GM12873 (cell line): ENCODE results near the gene TF.

Source experiments
- CTCF ChIP-seq: IDR thresholded peaks from 2 replicates; pipeline ENCODE4 v1.5.1; 2012; ENCODE audit warnings: low read depth, mild to moderate bottlenecking, moderate library complexity, low read length, control low read depth; ENCODE audit not compliant: insufficient read depth; ENCODE audit errors: missing control alignments

TF gene

GRCh38 chr3:133733226-133733625 lies 13.0 kb upstream of the TF start:
- TF ChIP-seq CTCF = no peak

- TF ChIP-seq CTCF = no peak
Measured at GRCh38 chr3:133734305-133734704, 11.9 kb upstream of the TF start.

GRCh38 chr3:133742351-133743091 lies 3.7 kb upstream of the TF start:
- no peak for TF ChIP-seq CTCF

- TF ChIP-seq CTCF = no peak
Measured at GRCh38 chr3:133744241-133744640, 2.0 kb upstream of the TF start.

- TF ChIP-seq CTCF = no peak
Measured at GRCh38 chr3:133745108-133745507, 1.1 kb upstream of the TF start.

- no peak for TF ChIP-seq CTCF
Measured at GRCh38 chr3:133746712-133747066, 496 bp downstream of the TF start.

GRCh38 chr3:133747373-133747772 lies 1.2 kb downstream of the TF start:
- TF ChIP-seq CTCF = no peak
